Mesenchymal stem cell (in vitro differentiated cells and primary cell): Measurements from ENCODE around the gene TMEM179.
A peak's percentile ranks its signal among the peaks of the same experiment; 100 is the strongest.
"Not testable (repeated sequence)": the region's sequence is repeated elsewhere in the genome, so short reads cannot be mapped to it uniquely, and the experiment has no call there.

Source experiments
- DNase-seq: peaks from one replicate; pipeline ENCODE4 v3.0.0-alpha.2; 2013
- H2AFZ ChIP-seq: one replicate; pipeline ENCODE4 v1.6.1; 2013; ENCODE audit warnings: low read depth, mild to moderate bottlenecking, control low read depth, inconsistent platforms, low read length, moderate library complexity
- H2AK5ac ChIP-seq: 2 replicates; pipeline ENCODE4 v1.6.1; 2013; ENCODE audit warnings: low read length, moderate library complexity, mild to moderate bottlenecking, inconsistent platforms; ENCODE audit not compliant: severe bottlenecking
- H2BK120ac ChIP-seq: one replicate; pipeline ENCODE4 v1.6.1; 2013; ENCODE audit warnings: low read depth, mild to moderate bottlenecking, inconsistent platforms, low read length, moderate library complexity
- H2BK12ac ChIP-seq, 2 experiments: one replicate each; pipeline ENCODE4 v1.6.1; 2013; ENCODE audit warnings: inconsistent platforms in 2 of 2, low read length in 2 of 2, mild to moderate bottlenecking in 2 of 2, moderate library complexity in 2 of 2, control low read depth in 1 of 2
- H2BK15ac ChIP-seq: one replicate; pipeline ENCODE4 v1.6.1; 2013; ENCODE audit warnings: mild to moderate bottlenecking, low read depth, inconsistent platforms; ENCODE audit not compliant: poor library complexity, severe bottlenecking
- H2BK5ac ChIP-seq: 2 replicates; pipeline ENCODE4 v1.6.1; 2013; ENCODE audit warnings: low read depth, mild to moderate bottlenecking, low read length, control low read depth, inconsistent platforms; ENCODE audit not compliant: poor library complexity, severe bottlenecking
- H3K14ac ChIP-seq, 2 experiments: one replicate each; pipeline ENCODE4 v1.6.1; 2013; ENCODE audit warnings: inconsistent platforms in 2 of 2, low read length in 2 of 2, control low read depth in 1 of 2, mild to moderate bottlenecking in 1 of 2, moderate library complexity in 1 of 2
- H3K18ac ChIP-seq, 2 experiments: one replicate each; pipeline ENCODE4 v1.6.1; 2013; ENCODE audit warnings: inconsistent platforms in 2 of 2, low read length in 2 of 2, control low read depth in 1 of 2, low read depth in 1 of 2, mild to moderate bottlenecking in 1 of 2
- H3K23ac ChIP-seq, 2 experiments: one replicate each; pipeline ENCODE4 v1.6.1; 2013; ENCODE audit warnings: inconsistent platforms in 2 of 2, low read length in 2 of 2, mild to moderate bottlenecking in 2 of 2, moderate library complexity in 2 of 2, control low read depth in 1 of 2
- H3K27ac ChIP-seq: 2 replicates; pipeline ENCODE4 v1.5.1; 2013; ENCODE audit warnings: mild to moderate bottlenecking, moderate library complexity, low read length, control low read depth, inconsistent platforms; ENCODE audit not compliant: poor library complexity, severe bottlenecking
- H3K27me3 ChIP-seq, 2 experiments: 2 replicates each; pipeline versions ENCODE4 v1.6.1 to v1.7.0; 2013; ENCODE audit warnings: low read length in 2 of 2, mild to moderate bottlenecking in 2 of 2, moderate library complexity in 2 of 2, control low read depth in 1 of 2, inconsistent platforms in 1 of 2; ENCODE audit not compliant: control insufficient read depth in 1 of 2, insufficient read depth in 1 of 2
- H3K36me3 ChIP-seq, 2 experiments: 2 replicates each; pipeline versions ENCODE4 v1.6.1 to v1.7.0; 2013; ENCODE audit warnings: low read length in 2 of 2, control low read depth in 1 of 2, inconsistent platforms in 1 of 2, low read depth in 1 of 2, mild to moderate bottlenecking in 1 of 2; ENCODE audit not compliant: insufficient read depth in 2 of 2, control insufficient read depth in 1 of 2
- H3K4ac ChIP-seq, 2 experiments: one replicate each; pipeline ENCODE4 v1.6.1; 2013; ENCODE audit warnings: inconsistent platforms in 2 of 2, low read length in 2 of 2, mild to moderate bottlenecking in 2 of 2, moderate library complexity in 2 of 2, control low read depth in 1 of 2, low read depth in 1 of 2
- H3K4me1 ChIP-seq: 2 replicates; pipeline ENCODE4 v1.6.1; 2013; ENCODE audit warnings: low read depth, low read length, control low read depth; ENCODE audit not compliant: control insufficient read depth, insufficient read depth
- H3K4me2 ChIP-seq: 2 replicates; pipeline ENCODE4 v1.6.1; 2013; ENCODE audit warnings: low read length, mild to moderate bottlenecking, inconsistent platforms; ENCODE audit not compliant: poor library complexity, severe bottlenecking
- H3K4me3 ChIP-seq, 2 experiments: 2 replicates each; pipeline versions ENCODE4 v1.5.1 to v1.7.0; 2013; ENCODE audit warnings: low read length in 2 of 2, mild to moderate bottlenecking in 2 of 2, control low read depth in 1 of 2, low read depth in 1 of 2; ENCODE audit not compliant: insufficient read depth in 1 of 2
- H3K79me1 ChIP-seq: replicated peaks from 2 replicates; pipeline ENCODE4 v1.6.1; 2013; ENCODE audit warnings: mild to moderate bottlenecking, control low read depth, low read length, inconsistent platforms; ENCODE audit not compliant: poor library complexity, severe bottlenecking
- H3K9ac ChIP-seq: 2 replicates; pipeline ENCODE4 v1.7.0; 2013; ENCODE audit warnings: mild to moderate bottlenecking, low read length, moderate library complexity
- H3K9me3 ChIP-seq: 2 replicates; pipeline ENCODE4 v1.7.0; 2013; ENCODE audit warnings: mild to moderate bottlenecking, low read length; ENCODE audit not compliant: control insufficient read depth
- H4K8ac ChIP-seq: one replicate; pipeline ENCODE4 v1.6.1; 2013; ENCODE audit warnings: inconsistent platforms, mild to moderate bottlenecking, low read length, moderate library complexity
- H4K91ac ChIP-seq: one replicate; pipeline ENCODE4 v1.6.1; 2013; ENCODE audit warnings: mild to moderate bottlenecking, low read length, inconsistent platforms
- WGBS: methylation state at CpG from one replicate; pipeline ENCODE4 v1.1.7; 2013; ENCODE audit warnings: mixed read lengths; 5-methylcytosine and 5-hydroxymethylcytosine counted together

The TMEM179 gene

GRCh38 chr14:104636846-104637545 lies 32.4 kb upstream of the TMEM179 start:
- H2BK120ac ChIP-seq, H3K4me2 ChIP-seq, H3K4ac ChIP-seq, H3K79me1 ChIP-seq, H3K4me3 ChIP-seq, DNase-seq, H4K8ac ChIP-seq, H3K14ac ChIP-seq, H2AFZ ChIP-seq, H2BK15ac ChIP-seq, H4K91ac ChIP-seq, H2BK12ac ChIP-seq, H3K18ac ChIP-seq, H3K23ac ChIP-seq, H2AK5ac ChIP-seq, H3K27ac ChIP-seq, H3K9ac ChIP-seq, H3K36me3 ChIP-seq, H3K9me3 ChIP-seq, H2BK5ac ChIP-seq, H3K4me1 ChIP-seq: not testable (repeated sequence)
- WGBS, result 93% methylated on average over 35 of the region's 39 CpGs
- H3K27me3 ChIP-seq, result peaks cover 19 to 69% of the 10 kb centered on the region in 2 experiments

GRCh38 chr14:104636131-104636530 lies 31.6 kb upstream of the TMEM179 start:
- Histone ChIP-seq H2AK5ac (no peak overlapping the region), H3K4me1 (peaks cover 4% of the 10 kb centered on the region), H3K4me2 (no peak overlapping the region), H2BK120ac (no peak overlapping the region), H3K4ac (no peak overlapping the region), H4K91ac (no peak overlapping the region), H3K27me3 (peaks cover 19 to 72% of the 10 kb centered on the region in 2 experiments), H3K18ac (no peak overlapping the region), H2BK5ac (no peak overlapping the region), H3K79me1 (no peaks in the 10 kb centered on the region), H3K9ac (no peak overlapping the region), H2BK12ac (no peak overlapping the region), H3K36me3 (no peaks in the 10 kb centered on the region), H3K9me3 (no peaks in the 10 kb centered on the region), H3K14ac (no peak overlapping the region), H2AFZ (no peak overlapping the region), H4K8ac (no peak overlapping the region), H3K4me3 (no peak overlapping the region), H3K23ac (no peak overlapping the region), H2BK15ac (no peak overlapping the region), H3K27ac (no peak overlapping the region)
- 85% methylated on average over 7 of the region's 11 CpGs for WGBS
- DNase-seq, result no peak

GRCh38 chr14:104635717-104636116 lies 31.1 kb upstream of the TMEM179 start:
- no peak overlapping the region for H2BK120ac ChIP-seq
- no peak overlapping the region for H2BK12ac ChIP-seq
- H3K4ac ChIP-seq, result no peak overlapping the region
- H3K27ac ChIP-seq, result no peak overlapping the region
- no peak overlapping the region for H3K18ac ChIP-seq
- no peak overlapping the region for H3K9ac ChIP-seq
- 85% methylated on average over 14 of the region's 14 CpGs for WGBS
- no peaks in the 10 kb centered on the region for H3K79me1 ChIP-seq
- H3K9me3 ChIP-seq, result no peaks in the 10 kb centered on the region
- H3K14ac ChIP-seq, result no peak overlapping the region
- H2AK5ac ChIP-seq, result no peak overlapping the region
- no peak overlapping the region for H4K91ac ChIP-seq
- no peaks in the 10 kb centered on the region for H3K36me3 ChIP-seq
- peaks cover 4% of the 10 kb centered on the region for H3K4me1 ChIP-seq
- no peak for DNase-seq
- H3K4me2 ChIP-seq, result no peak overlapping the region
- H2BK5ac ChIP-seq, result no peak overlapping the region
- no peak overlapping the region for H2BK15ac ChIP-seq
- H3K27me3 ChIP-seq, result peaks cover 19 to 72% of the 10 kb centered on the region in 2 experiments
- H3K23ac ChIP-seq, result no peak overlapping the region
- H4K8ac ChIP-seq, result no peak overlapping the region
- H3K4me3 ChIP-seq, result peak overlapping the region in 1 of 2 experiments; percentile 1
- no peak overlapping the region for H2AFZ ChIP-seq

- H3K18ac ChIP-seq, result no peak overlapping the region
- DNase-seq, result no peak
- H2BK15ac ChIP-seq, result no peak overlapping the region
- H3K27me3 ChIP-seq, result peaks cover 19 to 73% of the 10 kb centered on the region in 2 experiments
- H2BK120ac ChIP-seq, result no peak overlapping the region
- H3K36me3 ChIP-seq, result no peaks in the 10 kb centered on the region
- no peak overlapping the region for H3K23ac ChIP-seq
- H4K8ac ChIP-seq, result no peak overlapping the region
- peaks cover 2% of the 10 kb centered on the region for H3K4me1 ChIP-seq
- no peak overlapping the region for H3K14ac ChIP-seq
- H3K4me3 ChIP-seq, result no peak overlapping the region
- no peak overlapping the region for H3K4ac ChIP-seq
- H3K9me3 ChIP-seq, result no peaks in the 10 kb centered on the region
- no peak overlapping the region for H4K91ac ChIP-seq
- H3K9ac ChIP-seq, result no peak overlapping the region
- H2BK5ac ChIP-seq, result no peak overlapping the region
- no peak overlapping the region for H2BK12ac ChIP-seq
- H3K27ac ChIP-seq, result no peak overlapping the region
- no peak overlapping the region for H2AK5ac ChIP-seq
- no peak overlapping the region for H2AFZ ChIP-seq
- 80% methylated on average over 26 of the region's 26 CpGs for WGBS
- H3K4me2 ChIP-seq, result no peak overlapping the region
- H3K79me1 ChIP-seq, result no peaks in the 10 kb centered on the region
These were observed 30.5 kb upstream of the TMEM179 start for GRCh38 chr14:104634886-104635570.
